Left renal cortex interstitium (tissue), 4 donors: ENCODE data around the gene ZCCHC17. TPM values are rescaled to one million over a fixed set of nuclear protein-coding genes. Genes with fewer than 3 reads are reported as not detected.
"Not testable (repeated sequence)": the region's sequence is repeated elsewhere in the genome, so short reads cannot be mapped to it uniquely, and the experiment has no call there.

Experiments
- DNase-seq, 4 donors: peaks; one replicate each; pipeline ENCODE4 v3.0.0-alpha.2; 2013; ENCODE audit warnings: low read depth in 4 of 4, low spot score in 2 of 4, missing footprints in 1 of 4
- polyA plus RNA-seq, 4 donors: library from polyadenylated mRNA; unstranded; fragments of 120-200 nt; gene quantifications; one replicate each; pipeline ENCODE4 v1.2.1, GENCODE V29; 2013; ENCODE audit not compliant: insufficient read length in 4 of 4

The ZCCHC17 gene
- polyA plus RNA-seq, 4 donors: 45.7 to 55.7 (median 48.6) TPM

GRCh38 chr1:31368611-31369107, 71.8 kb downstream of the ZCCHC17 start:
- DNase-seq: no peak

GRCh38 chr1:31370021-31370420, 73.2 kb downstream of the ZCCHC17 start:
- no peak for DNase-seq

- DNase-seq: no peak
These were observed 73.7 kb downstream of the ZCCHC17 start for GRCh38 chr1:31370565-31370964.

GRCh38 chr1:31371121-31371959, 74.5 kb downstream of the ZCCHC17 start:
- no peak for DNase-seq

GRCh38 chr1:31372051-31372450, 75.2 kb downstream of the ZCCHC17 start:
- no peak for DNase-seq

GRCh38 chr1:31372751-31373055, 75.9 kb downstream of the ZCCHC17 start:
- no peak for DNase-seq

GRCh38 chr1:31373056-31373896, 76.4 kb downstream of the ZCCHC17 start, which contains the start of gene FABP3:
Gene FABP3, minus strand, starts transcription at chr1:31373076. Its CDS starts 62 bp downstream, at chr1:31373014.
- peak in 3 of 4 donors; percentile 59 to 70 (median 62) for DNase-seq

GRCh38 chr1:31373897-31374486, 77.2 kb downstream of the ZCCHC17 start:
- DNase-seq: no peak

GRCh38 chr1:31374511-31375196, 77.8 kb downstream of the ZCCHC17 start:
- DNase-seq: no peak

GRCh38 chr1:31376375-31377134, 79.7 kb downstream of the ZCCHC17 start:
- DNase-seq: no peak

- DNase-seq: no peak
These were observed 80.6 kb downstream of the ZCCHC17 start for GRCh38 chr1:31377364-31377863.

- DNase-seq: no peak
These were observed 81.2 kb downstream of the ZCCHC17 start for GRCh38 chr1:31378001-31378400.

- DNase-seq: no peak
These were observed 83.3 kb downstream of the ZCCHC17 start for GRCh38 chr1:31380181-31380580.

GRCh38 chr1:31381394-31382294, 84.8 kb downstream of the ZCCHC17 start:
- no peak for DNase-seq

- DNase-seq: no peak
These were observed 85.7 kb downstream of the ZCCHC17 start for GRCh38 chr1:31382379-31382989.

- DNase-seq: no peak
These were observed 87.1 kb downstream of the ZCCHC17 start for GRCh38 chr1:31383967-31384366.

GRCh38 chr1:31386576-31387243, 89.9 kb downstream of the ZCCHC17 start:
- DNase-seq: not testable (repeated sequence)

GRCh38 chr1:31387612-31388011, 90.8 kb downstream of the ZCCHC17 start:
- DNase-seq: no peak
